IMR-90 (cell line): ENCODE data around the gene PID1.

Source experiments
- CTCF ChIP-seq: conservative IDR thresholded peaks from 2 replicates; pipeline ENCODE4 v1.5.1; 2012; ENCODE audit warnings: mild to moderate bottlenecking, low read depth, low read length, improper control_type of control experiment
- MAFK ChIP-seq: IDR thresholded peaks from 2 replicates; pipeline ENCODE4 v1.6.1; 2012; ENCODE audit warnings: low read depth, low read length, improper control_type of control experiment
- POLR2A ChIP-seq: IDR thresholded peaks from 2 replicates; pipeline ENCODE4 v1.6.1; 2012; ENCODE audit warnings: mild to moderate bottlenecking, low read depth, low read length
- RAD21 ChIP-seq: IDR thresholded peaks from 2 replicates; pipeline ENCODE4 v1.6.1; 2012; ENCODE audit warnings: low read length, improper control_type of control experiment
- RCOR1 ChIP-seq: IDR thresholded peaks from 2 replicates; pipeline ENCODE4 v1.6.1; 2012; ENCODE audit warnings: mild to moderate bottlenecking, low read length, improper control_type of control experiment; ENCODE audit not compliant: insufficient replicate concordance
- SMC3 ChIP-seq: fragments of 150-350 bp; IDR thresholded peaks from 2 replicates; pipeline ENCODE4 v1.6.1; 2016; ENCODE audit warnings: low read depth, mild to moderate bottlenecking, antibody characterized with exemption, low read length, moderate library complexity
- TF ChIP-seq, protein P1 (sequence below): fragments of 150-350 bp; IDR thresholded peaks from 2 replicates; pipeline ENCODE4 v1.6.1; 2016; ENCODE audit warnings: low read depth, mild to moderate bottlenecking, low read length, moderate library complexity, borderline replicate concordance

DNA sequence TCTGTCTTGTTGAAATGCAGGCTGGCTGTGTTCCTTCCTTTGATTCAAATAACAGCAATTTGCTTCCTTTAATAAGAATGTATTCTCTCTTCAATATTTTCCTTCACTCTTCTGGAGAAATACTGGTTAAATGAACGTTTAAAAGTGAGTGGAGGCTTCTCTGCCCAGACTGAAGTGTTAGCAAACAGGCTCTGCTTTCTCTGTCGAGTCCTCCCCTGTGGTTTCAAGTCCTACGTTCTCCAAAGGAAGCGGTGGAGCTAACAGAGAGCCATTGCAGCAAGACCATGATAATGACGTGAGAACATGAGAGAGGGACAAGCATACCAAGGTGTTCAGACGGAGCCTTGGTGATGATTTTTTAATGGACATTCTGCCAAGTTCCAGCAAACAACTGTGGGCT, 26.2 kb upstream of the PID1 start:
- TF ChIP-seq, protein P1, sequence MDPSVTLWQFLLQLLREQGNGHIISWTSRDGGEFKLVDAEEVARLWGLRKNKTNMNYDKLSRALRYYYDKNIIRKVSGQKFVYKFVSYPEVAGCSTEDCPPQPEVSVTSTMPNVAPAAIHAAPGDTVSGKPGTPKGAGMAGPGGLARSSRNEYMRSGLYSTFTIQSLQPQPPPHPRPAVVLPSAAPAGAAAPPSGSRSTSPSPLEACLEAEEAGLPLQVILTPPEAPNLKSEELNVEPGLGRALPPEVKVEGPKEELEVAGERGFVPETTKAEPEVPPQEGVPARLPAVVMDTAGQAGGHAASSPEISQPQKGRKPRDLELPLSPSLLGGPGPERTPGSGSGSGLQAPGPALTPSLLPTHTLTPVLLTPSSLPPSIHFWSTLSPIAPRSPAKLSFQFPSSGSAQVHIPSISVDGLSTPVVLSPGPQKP = no peak
- TF ChIP-seq CTCF (no peak), RCOR1 (no peak), MAFK (no peak), POLR2A (no peak), SMC3 (no peak), RAD21 (no peak)
